IPS-20b (cell line): ENCODE data around the gene NARS2.

ENCODE experiments used
- H3K27ac ChIP-seq: one replicate; pipeline ENCODE4 v1.5.1; 2013; ENCODE audit warnings: low read length
- H3K27me3 ChIP-seq: 2 replicates; pipeline ENCODE4 v1.6.1; 2013; ENCODE audit warnings: mild to moderate bottlenecking, low read length, inconsistent platforms; ENCODE audit not compliant: insufficient read depth
- H3K36me3 ChIP-seq: 2 replicates; pipeline ENCODE4 v1.6.1; 2013; ENCODE audit warnings: low read depth, mild to moderate bottlenecking, inconsistent platforms, low read length, moderate library complexity; ENCODE audit not compliant: insufficient read depth
- H3K4me1 ChIP-seq: 2 replicates; pipeline ENCODE4 v1.6.1; 2013; ENCODE audit warnings: mild to moderate bottlenecking, control low read depth, inconsistent platforms, low read length, moderate library complexity; ENCODE audit not compliant: insufficient read depth
- H3K4me3 ChIP-seq: 2 replicates; pipeline ENCODE4 v1.5.1; 2013; ENCODE audit warnings: mild to moderate bottlenecking, low read length, inconsistent platforms
- H3K9ac ChIP-seq: 2 replicates; pipeline ENCODE4 v1.6.1; 2013; ENCODE audit warnings: low read depth, mild to moderate bottlenecking, inconsistent platforms, low read length, moderate library complexity
- H3K9me3 ChIP-seq: 2 replicates; pipeline ENCODE4 v1.6.1; 2013; ENCODE audit warnings: mild to moderate bottlenecking, low read depth, low read length, inconsistent platforms; ENCODE audit not compliant: insufficient read depth

The NARS2 gene

DNA sequence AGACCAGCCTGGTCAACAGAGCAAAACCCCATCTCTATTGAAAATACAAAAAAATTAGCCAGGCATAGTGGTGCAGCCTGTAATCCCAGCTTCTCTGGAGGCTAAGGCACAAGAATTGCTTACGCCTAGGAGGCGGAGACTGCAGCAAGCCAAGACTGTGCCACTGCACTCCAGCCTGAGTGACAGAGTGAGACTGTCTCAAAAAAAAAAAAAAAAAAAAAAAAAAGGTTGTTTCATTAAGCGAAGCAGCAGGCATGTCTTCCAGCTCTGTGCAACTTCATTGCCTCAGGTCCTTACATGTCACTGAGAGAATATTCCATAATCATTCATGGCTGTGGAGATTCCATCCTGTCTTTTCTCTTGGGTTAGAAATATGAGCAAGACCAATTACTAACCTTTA lies 174.0 kb downstream of the NARS2 start:
- Histone ChIP-seq H3K27ac (no peak overlapping the region), H3K4me1 (peaks cover 21% of the 10 kb centered on the region), H3K27me3 (peaks cover 40% of the 10 kb centered on the region; the same call in 1 of the 2 replicates), H3K4me3 (no peak overlapping the region), H3K9ac (no peak overlapping the region), H3K9me3 (no peaks in the 10 kb centered on the region), H3K36me3 (no peaks in the 10 kb centered on the region)

DNA sequence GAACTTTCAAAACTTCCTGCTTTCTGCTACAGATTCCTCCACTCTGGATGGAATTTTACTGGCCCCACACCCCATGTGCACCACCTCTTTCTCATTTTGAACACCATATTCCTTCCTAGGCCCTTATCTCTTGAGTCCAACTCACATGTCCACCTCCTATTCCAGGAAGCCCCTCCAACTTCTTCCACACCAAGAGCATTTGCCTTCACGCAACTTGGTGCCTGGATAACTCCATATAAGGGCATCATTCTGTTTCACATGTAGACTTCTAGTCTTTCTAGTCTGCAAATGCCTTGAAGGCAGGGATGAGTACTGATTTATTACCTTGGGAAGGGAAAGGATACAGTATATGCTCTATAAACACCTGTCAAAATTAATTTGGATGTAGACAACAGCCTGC lies 174.5 kb downstream of the NARS2 start:
- Histone ChIP-seq H3K4me3 (no peak overlapping the region), H3K27ac (no peak overlapping the region), H3K9me3 (no peaks in the 10 kb centered on the region), H3K27me3 (peaks cover 40% of the 10 kb centered on the region; the same call in 1 of the 2 replicates), H3K4me1 (peaks cover 21% of the 10 kb centered on the region), H3K36me3 (no peaks in the 10 kb centered on the region), H3K9ac (no peak overlapping the region)

DNA sequence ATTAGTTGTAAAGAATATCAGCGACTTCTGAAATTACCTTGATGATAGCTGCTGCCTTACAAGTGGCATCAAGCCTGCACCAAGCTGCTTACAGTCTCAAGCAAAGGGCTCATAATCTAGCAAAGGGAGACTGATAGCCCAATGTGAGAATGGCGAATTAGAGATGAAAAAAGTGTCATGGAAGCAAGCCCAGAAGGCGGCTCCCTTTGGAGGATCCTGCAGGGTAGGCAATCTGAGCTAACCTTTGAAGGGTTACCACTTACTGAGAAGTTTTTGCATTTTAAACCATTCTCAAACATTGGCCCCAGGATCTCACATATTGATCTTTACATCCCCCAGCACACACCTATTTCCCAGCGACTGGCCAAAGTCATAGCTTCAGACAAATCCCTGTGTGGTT lies 175.5 kb downstream of the NARS2 start:
- peaks cover 40% of the 10 kb centered on the region; the same call in 1 of the 2 replicates for H3K27me3 ChIP-seq
- no peak overlapping the region for H3K27ac ChIP-seq
- no peaks in the 10 kb centered on the region for H3K36me3 ChIP-seq
- H3K9ac ChIP-seq: no peak overlapping the region
- peak overlapping the region; percentile 15; the same call in 1 of the 2 replicates for H3K4me3 ChIP-seq
- H3K9me3 ChIP-seq: no peaks in the 10 kb centered on the region
- H3K4me1 ChIP-seq: peaks cover 21% of the 10 kb centered on the region

GRCh38 chr11:78398715-78399114 lies 175.9 kb downstream of the NARS2 start:
- Histone ChIP-seq H3K4me1 (peaks cover 21% of the 10 kb centered on the region), H3K27ac (no peak overlapping the region), H3K9ac (no peak overlapping the region), H3K9me3 (no peaks in the 10 kb centered on the region), H3K36me3 (no peaks in the 10 kb centered on the region), H3K4me3 (0 out of 2 replicates have a peak overlapping the region, but pooled peaks have one; percentile 15), H3K27me3 (peaks cover 40% of the 10 kb centered on the region; the same call in 1 of the 2 replicates)

- no peak overlapping the region for H3K4me3 ChIP-seq
- H3K4me1 ChIP-seq: peaks cover 21% of the 10 kb centered on the region
- no peaks in the 10 kb centered on the region for H3K9me3 ChIP-seq
- no peak overlapping the region for H3K9ac ChIP-seq
- no peak overlapping the region for H3K27ac ChIP-seq
- peaks cover 40% of the 10 kb centered on the region; the same call in 1 of the 2 replicates for H3K27me3 ChIP-seq
- H3K36me3 ChIP-seq: no peaks in the 10 kb centered on the region
Measured at GRCh38 chr11:78397398-78397797, 177.3 kb downstream of the NARS2 start.

DNA sequence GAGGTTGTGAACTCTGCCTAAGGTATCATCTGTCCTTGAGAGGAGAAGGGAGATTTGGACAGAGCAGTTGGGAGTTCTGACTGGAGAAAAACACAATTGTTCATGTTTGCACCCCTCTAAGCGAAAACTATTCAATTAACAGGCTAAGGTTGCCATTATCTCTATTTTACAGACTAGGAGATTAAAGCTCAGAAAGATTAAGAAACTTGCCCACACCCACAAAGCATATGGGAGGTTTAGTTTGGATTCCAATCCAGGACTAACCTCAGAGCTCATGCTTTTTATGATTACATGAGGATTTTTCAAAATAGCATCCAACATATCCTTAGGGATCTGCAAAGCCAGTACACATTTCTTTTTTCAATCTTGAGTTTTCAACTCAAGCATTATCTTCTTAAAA lies 179.1 kb downstream of the NARS2 start:
- Histone ChIP-seq H3K4me3 (no peak overlapping the region), H3K9me3 (no peaks in the 10 kb centered on the region), H3K27ac (no peak overlapping the region), H3K9ac (no peak overlapping the region), H3K36me3 (no peaks in the 10 kb centered on the region), H3K4me1 (peaks cover 20% of the 10 kb centered on the region), H3K27me3 (peaks cover 34% of the 10 kb centered on the region; the same call in 1 of the 2 replicates)

DNA sequence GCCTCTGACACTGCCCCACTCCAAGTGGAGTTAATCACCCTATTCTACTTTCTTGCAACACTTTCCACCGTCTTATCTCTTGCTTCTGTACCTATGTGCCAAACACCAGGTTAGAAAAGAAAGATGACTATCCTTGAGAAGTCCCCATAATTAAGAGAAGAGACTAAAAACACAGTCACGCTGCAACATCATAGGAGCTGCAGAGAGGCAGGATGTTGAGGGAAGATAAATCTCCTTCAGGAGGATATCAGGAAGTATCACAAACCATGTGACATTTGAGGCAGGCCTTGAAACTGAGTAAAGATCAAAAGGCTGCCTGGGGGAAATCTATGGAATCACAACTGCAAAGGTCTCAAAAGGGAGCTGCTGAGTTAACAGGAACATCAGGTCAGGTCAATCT lies 181.8 kb downstream of the NARS2 start:
- no peak overlapping the region for H3K4me3 ChIP-seq
- H3K36me3 ChIP-seq: no peaks in the 10 kb centered on the region
- H3K27ac ChIP-seq: no peak overlapping the region
- no peaks in the 10 kb centered on the region for H3K9me3 ChIP-seq
- peaks cover 8% of the 10 kb centered on the region; the same call in 1 of the 2 replicates for H3K27me3 ChIP-seq
- no peak overlapping the region for H3K9ac ChIP-seq
- H3K4me1 ChIP-seq: no peaks in the 10 kb centered on the region

- Histone ChIP-seq H3K9me3 (no peaks in the 10 kb centered on the region), H3K36me3 (no peaks in the 10 kb centered on the region), H3K9ac (no peak overlapping the region), H3K27me3 (no peaks in the 10 kb centered on the region), H3K4me3 (no peak overlapping the region), H3K27ac (no peak overlapping the region), H3K4me1 (no peaks in the 10 kb centered on the region)
Measured at GRCh38 chr11:78391424-78391823, 183.2 kb downstream of the NARS2 start.

DNA sequence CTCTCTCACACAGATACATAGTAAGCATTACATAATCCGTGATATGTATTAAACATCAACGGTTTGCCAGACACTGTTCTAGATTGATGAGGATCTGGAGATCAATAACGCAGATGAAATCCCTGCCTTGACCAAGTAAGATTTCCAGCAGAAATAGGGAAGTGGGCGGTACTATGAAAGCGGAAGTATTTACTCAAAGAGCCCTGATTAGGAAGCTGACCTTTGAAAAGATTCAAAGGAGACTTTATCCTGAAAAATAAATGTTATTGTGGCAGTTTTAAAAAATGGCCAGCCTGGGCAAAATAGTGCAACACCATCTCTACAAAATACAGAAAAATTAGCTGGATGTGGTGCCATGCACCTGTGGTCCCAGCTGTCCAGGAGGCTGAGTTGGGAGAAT lies 183.9 kb downstream of the NARS2 start:
- Histone ChIP-seq H3K36me3 (no peaks in the 10 kb centered on the region), H3K9me3 (no peaks in the 10 kb centered on the region), H3K4me1 (no peaks in the 10 kb centered on the region), H3K4me3 (no peak overlapping the region), H3K27ac (no peak overlapping the region), H3K27me3 (no peaks in the 10 kb centered on the region), H3K9ac (no peak overlapping the region)

DNA sequence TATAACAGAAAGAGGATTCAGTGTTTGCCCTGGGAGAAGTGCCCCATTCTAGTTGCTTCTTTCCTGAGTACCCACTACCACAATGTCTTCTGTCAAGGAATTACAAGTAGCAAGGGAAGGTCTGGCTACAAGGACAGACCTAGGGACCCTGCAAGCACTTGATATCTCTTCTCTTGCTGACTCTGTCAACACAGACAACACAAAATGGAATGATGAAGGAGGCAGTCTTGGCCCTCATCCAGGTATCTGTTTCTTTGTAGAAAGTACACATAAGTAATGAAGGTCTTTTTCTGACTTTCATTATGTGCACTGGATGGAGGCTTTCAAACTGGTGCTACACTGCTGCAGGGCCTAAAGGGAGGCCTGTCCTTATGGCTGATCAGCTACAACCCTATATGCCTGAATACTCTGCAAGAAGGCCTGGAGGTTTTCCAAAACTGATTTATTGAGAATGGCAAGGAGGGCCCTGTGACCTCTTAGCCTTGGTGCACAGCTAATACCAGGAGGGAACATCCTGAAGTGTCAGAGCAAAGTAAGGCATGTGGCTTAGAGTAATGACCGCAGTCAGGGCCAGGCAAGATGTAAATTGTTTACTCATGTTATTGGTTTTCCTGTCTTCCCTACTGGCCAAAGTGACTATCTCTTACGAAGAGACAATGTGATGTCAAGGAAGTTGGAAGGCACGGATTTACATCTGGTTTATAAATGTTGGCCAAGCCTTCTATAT lies 188.3 kb downstream of the NARS2 start:
- no peak overlapping the region for H3K9ac ChIP-seq
- H3K9me3 ChIP-seq: peaks cover 3% of the 10 kb centered on the region
- H3K27me3 ChIP-seq: no peaks in the 10 kb centered on the region
- no peak overlapping the region for H3K27ac ChIP-seq
- H3K36me3 ChIP-seq: no peaks in the 10 kb centered on the region
- no peak overlapping the region for H3K4me3 ChIP-seq
- peaks cover 6% of the 10 kb centered on the region; the same call in 1 of the 2 replicates for H3K4me1 ChIP-seq
